Fibroblast of skin of right quadriceps (primary cell): ENCODE measurements around the gene KRT31.
"Not testable (repeated sequence)": the region's sequence is repeated elsewhere in the genome, so short reads cannot be mapped to it uniquely, and the experiment has no call there.

Experiments used
- DNase-seq: peaks from one replicate; pipeline ENCODE4 v3.0.0-alpha.2; 2013

KRT31 gene

GRCh38 chr17:41383690-41384089, 13.7 kb downstream of the KRT31 start:
- DNase-seq: no peak

- DNase-seq: peak; percentile 61
Observed at GRCh38 chr17:41382394-41382793, 15.0 kb downstream of the KRT31 start.

DNA sequence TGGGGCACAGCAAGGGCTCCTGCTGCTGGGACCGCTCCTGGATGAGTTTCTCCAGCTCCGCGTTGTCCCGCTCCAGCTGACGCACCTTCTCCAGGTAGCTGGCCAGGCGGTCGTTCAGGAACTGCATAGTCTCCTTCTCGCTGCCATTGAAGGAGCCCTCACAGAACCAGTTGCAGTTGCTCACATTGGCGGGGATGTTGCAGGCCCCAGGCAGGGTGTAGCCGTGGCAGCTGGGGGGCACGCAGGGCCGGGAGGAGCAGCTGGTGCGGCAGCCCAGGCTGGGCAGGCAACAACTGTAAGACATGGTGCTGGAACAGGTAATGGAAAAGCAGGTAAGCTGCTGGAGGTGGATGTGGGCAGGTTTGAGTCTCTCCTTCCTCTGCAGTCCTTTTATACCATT, 15.5 kb downstream of the KRT31 start, which contains the start of gene KRT34:
TSS of gene KRT34 (minus strand) at position 364 of the 400 bp plus-strand sequence. CDS start at position 304, 60 bp downstream.
- DNase-seq: not testable (repeated sequence)

- peak; percentile 91 for DNase-seq
Observed at GRCh38 chr17:41380091-41380490, 17.3 kb downstream of the KRT31 start.

DNA sequence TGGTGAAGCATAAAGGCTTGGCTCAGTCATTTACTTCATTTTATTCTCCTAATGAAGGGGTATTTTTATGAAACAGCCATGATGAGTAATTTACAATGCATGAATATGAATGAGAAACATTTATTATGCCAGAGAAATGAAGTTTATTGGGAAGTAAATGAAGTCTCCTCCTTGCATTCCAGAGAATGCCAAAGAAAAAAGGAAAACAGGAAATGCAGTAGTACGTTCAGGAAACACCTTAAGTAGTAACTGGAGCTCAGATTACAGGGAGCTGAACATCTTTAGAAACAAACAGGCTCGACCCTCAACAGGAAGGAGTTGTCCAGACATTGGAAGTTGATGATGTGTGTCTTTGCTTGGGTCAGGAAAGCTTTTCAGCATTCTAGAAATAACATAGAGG, 19.9 kb downstream of the KRT31 start:
- peak; percentile 30 for DNase-seq

GRCh38 chr17:41369713-41370112, 27.7 kb downstream of the KRT31 start, which contains the start of gene KRT33B:
TSS of gene KRT33B (minus strand) at chr17:41369813. CDS start at chr17:41369750, 63 bp downstream.
- DNase-seq: no peak

DNA sequence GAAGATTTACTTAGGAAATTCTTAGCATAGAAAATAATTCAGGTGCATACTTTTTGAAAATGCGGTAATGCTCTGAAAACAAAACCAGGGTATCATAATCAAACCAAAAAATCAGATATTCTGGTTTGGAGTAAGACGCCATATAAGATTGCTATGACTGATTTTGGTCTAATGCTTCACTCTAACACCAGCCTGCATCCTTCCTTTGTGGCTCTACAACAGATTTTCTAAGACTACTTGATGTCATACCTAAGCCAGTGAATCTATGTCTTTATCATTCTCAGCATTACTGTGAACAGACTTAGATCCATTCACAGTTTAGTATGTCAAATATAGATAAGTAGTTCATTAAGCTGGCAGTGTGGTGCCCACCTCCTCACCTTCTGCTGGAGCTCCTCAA, 28.4 kb downstream of the KRT31 start:
- no peak for DNase-seq

DNA sequence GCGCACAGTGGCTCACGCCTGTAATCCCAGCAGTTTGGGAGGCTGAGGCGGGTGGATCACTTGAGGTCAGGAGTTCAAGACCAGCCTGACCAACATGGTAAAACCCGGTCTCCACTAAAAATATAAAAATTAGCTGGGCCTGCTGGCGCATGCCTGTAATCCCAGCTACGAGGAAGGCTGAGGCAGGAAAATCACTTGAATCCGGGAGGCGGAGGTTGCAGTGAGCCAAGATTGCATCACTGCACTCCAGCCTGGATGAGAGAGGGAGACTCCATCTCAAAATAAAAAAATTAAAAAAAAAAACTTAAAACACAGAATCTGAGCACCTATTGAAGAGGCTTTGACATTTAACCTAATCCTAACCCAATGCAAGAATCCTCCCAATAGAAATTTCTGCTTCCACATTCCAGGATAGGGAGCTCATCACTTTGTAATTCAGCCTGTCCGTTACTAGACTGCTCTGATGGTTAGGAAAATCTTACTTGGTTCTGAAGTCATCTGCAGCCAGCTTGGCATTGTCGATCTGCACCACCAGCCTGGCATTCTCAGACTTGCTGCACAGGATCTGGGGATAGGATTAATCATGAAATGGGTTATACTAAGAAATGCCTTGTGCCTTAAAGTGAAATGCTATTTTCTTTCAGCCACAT, 29.9 kb downstream of the KRT31 start:
- DNase-seq: peak; percentile 70

DNA sequence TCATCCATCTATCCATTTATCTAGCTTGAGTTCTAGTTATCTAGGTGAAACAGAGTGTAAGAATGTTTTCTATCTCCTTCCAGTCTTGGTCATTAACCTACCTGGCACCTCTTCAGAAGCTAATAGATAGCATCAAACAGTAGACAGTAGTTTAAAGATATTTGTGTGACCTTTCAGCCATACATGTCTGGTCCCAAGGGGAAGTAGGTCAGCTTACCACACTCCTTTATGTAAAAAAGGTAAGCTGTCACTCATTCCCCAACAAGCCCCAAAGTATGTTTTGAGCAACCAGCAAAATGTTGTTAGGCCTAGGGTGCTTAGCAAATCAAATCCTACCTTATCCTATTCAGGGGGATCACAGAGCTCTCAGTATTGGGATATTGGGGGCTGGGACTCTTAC, 31.3 kb downstream of the KRT31 start:
- no peak for DNase-seq

DNA sequence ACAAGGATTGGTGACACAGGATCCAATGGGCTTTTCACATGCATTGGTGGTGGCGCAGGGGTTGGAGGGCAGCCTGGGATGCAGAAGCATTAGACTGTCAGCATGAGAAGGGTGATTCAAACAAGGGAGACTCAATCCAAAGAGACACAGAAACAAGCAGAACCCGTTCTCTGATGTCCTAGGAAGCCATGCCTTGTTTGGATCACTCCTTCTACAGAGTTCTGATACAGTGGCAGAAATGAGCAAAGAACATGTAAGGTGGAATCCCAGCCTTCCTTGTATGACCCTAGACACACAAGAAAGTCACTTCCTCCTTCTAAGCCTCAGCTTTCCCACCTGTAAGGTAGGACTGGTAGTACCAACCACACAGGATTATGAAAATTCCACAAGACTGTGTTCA, 33.5 kb downstream of the KRT31 start:
- DNase-seq: no peak

DNA sequence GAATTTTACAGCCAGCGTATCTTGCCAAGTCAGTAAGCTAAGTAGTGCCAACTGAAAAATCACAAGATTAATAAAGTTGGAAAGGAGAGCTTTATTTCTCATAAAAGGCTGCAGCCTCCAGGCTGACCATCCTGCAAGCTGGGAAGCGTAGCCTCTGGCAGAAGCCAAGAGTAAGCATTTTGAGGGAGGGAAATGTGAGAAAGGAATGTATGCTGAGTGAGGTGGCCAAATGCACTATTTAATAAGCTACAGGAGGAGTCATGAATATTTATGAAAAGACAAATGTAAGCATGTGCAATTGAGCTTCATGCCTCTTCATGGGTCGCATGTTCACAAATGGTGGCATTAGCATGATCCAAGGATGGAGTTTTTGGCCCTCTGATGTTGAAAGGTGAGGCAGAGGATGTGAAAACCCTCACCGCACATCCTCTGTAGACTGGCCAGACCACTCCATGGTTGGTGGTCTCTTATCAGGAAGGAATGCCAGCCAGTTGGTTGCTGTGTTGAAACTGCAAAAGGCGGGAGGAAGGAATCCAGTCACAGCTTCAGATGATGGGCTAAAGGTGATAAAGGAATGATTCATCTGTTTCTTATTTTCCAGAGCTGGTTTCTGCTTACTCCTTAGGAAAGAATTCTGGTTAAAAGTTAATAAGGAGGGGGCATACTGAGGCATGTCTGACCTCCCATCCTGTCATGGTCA, 37.0 kb downstream of the KRT31 start:
- peak; percentile 77 for DNase-seq

DNA sequence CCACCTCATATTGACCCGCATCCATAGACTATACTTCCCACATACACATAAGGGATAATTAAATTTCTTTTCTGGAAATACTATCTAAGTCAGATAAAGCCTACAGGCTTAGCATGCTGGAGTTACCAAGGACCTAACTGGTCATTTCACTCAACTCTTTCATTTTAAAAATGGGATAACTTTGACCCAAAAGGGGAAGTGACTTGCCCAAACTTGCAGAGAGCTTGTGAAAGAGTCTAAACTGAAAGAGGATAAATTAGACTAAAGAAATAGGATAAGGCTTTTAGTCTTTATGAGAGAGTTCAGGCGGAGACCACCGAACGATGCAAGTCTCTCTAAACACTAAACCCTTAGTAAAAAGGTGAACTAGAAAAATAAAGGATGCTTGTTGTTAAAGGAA, 42.9 kb downstream of the KRT31 start:
- DNase-seq: no peak

DNA sequence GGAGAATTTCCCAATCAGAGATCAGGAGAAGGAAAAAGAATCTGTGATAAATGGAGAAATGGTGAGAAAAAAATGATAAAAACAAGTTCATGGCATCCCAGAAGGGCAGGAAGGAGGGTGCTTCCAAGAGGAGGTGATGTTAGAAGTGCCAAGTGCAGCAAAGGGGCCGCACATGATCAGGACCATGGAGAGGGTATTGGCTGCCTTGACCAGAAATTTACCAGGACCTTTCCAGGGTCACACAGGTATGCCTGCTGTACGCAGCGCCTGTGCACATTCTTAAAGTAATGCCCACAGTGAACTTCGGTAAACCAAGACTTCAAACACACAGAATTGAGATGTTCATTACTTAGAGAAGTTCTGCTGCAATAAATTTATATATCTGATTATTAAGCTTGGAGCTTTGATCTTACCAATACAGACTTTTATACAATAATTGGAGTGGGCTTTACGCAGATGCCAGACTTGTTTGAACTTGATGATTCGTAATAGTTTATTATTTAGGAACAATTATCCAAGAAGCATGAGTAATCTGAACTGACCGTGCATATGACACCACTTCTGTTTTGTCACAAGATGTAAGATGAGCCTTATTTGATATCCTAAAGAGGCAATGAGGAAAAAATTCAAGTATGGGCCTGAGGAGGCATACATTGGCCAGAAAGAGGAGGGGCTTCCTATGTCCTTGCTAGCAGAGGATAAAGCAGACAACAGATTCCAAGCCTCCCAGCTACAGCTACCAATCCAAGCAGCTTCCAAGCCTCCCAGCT, 44.6 kb downstream of the KRT31 start:
- no peak for DNase-seq

- no peak for DNase-seq
Observed at GRCh38 chr17:41351177-41351576, 46.2 kb downstream of the KRT31 start.

GRCh38 chr17:41350381-41350878, 47.0 kb downstream of the KRT31 start, which contains the start of gene KRT33A:
TSS of gene KRT33A (minus strand) at chr17:41350828. CDS start at chr17:41350767, 61 bp downstream.
- DNase-seq: not testable (repeated sequence)

- DNase-seq: no peak
Observed at GRCh38 chr17:41347869-41348760, 49.3 kb downstream of the KRT31 start.

DNA sequence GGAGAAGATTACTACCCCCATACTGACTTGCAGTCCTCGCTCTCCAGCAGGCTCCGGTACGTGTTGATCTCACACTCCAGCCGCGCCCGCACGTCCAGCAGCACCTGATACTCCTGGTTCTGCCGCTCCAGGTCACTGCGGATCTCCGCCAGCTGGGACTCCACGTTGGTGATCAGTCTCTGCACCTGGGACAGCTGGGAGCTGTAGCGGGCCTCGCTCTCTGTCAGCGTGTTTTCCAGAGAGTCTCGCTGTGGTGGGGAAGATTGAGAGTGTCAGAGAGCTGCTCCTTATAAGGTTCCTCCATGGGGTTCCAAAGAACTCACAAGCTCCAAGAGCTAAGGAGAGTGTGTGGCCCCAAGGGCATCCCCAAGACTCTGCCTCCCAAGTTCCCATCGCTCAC, 51.0 kb downstream of the KRT31 start:
- not testable (repeated sequence) for DNase-seq

DNA sequence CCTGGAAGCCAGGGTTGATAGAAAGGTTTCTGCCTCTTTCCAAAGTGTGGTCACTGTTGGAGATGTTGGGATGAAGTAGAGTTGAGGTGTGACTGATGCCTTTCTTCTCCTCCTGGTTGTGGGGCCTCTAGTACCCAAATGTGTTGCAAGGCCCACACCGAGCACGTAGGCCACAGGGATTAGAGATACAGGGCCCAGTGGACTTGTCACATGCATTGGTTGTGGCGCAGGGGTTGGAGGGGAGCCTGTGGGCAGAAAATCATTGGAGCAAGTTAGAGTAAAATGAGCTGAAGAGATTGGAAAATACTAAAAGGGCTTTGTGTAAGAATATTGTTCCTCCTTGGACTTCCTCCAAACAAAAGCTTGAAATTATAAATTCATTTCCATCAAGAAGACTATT, 51.4 kb downstream of the KRT31 start:
- no peak for DNase-seq
